ENCODE measurements around the gene LHX4.
"Not testable (repeated sequence)": the region's sequence is repeated elsewhere in the genome, so short reads cannot be mapped to it uniquely, and the experiment has no call there.

The LHX4 gene

DNA sequence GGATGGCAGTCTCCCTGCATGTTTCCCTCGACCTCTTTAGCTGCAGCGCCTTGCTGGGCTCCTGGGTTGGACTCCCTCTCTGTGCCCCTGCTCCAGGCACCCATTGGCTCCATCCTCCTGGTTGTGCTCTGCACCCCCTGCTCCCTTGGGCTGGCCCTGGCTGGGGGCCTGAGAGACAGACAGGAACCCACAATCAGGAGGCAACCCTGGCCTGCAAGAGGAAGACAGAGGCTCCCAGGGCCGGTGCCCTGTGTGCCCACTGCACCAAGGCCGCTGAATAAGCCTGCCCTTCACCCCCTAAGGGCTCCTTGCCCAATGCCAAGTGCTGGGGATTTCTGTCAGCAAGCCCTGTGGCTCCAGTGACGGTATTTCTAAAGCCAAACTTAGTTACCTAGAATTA lies 31.5 kb upstream of the LHX4 start:
- DNase-seq (ENCODE audit: low read depth, low spot score), result no peak
- H3K4me3 ChIP-seq (ENCODE audit: low read depth, low read length), result no peak overlapping the region
- POLR2A ChIA-PET, result no interaction called here
- TF ChIP-seq, protein P1, sequence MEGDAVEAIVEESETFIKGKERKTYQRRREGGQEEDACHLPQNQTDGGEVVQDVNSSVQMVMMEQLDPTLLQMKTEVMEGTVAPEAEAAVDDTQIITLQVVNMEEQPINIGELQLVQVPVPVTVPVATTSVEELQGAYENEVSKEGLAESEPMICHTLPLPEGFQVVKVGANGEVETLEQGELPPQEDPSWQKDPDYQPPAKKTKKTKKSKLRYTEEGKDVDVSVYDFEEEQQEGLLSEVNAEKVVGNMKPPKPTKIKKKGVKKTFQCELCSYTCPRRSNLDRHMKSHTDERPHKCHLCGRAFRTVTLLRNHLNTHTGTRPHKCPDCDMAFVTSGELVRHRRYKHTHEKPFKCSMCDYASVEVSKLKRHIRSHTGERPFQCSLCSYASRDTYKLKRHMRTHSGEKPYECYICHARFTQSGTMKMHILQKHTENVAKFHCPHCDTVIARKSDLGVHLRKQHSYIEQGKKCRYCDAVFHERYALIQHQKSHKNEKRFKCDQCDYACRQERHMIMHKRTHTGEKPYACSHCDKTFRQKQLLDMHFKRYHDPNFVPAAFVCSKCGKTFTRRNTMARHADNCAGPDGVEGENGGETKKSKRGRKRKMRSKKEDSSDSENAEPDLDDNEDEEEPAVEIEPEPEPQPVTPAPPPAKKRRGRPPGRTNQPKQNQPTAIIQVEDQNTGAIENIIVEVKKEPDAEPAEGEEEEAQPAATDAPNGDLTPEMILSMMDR (IDR thresholded peaks at IDR 0.05; ENCODE audit: insufficient read depth, low read length, missing control alignments), result no peak
- CTCF ChIA-PET, result interaction anchor here (1.7 to 4.4 kb wide), 3 partner anchors 11 to 284 kb away, joined by 4 to 26 read pairs (median 25); no protein-coding TSS in a partner anchor

DNA sequence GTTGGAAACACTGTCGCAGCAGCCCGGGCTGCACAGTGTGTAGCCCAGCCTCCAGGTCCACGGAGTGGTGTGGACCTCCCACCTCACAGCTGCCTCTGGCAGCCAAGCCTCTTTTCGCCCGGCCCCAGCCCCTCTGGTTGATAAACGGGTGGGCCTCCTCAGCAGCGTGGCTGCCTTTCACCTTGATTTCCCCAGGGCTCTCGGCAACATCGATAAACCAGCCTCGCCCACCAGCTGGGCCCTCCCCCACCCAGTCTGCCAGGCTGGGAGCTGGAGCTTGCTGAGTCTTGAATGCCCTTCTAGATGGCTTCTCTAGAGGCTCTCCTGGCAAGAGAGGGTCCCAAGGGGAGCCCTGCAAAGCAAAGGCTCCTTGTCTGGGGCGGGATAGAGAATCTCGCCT lies 31.0 kb upstream of the LHX4 start:
- no peak for DNase-seq (ENCODE audit: low read depth, low spot score)
- ChIA-PET CTCF (interaction anchor here (3.5 to 4.4 kb wide), 2 partner anchors 11 to 18 kb away, joined by 25 to 26 read pairs; no protein-coding TSS in a partner anchor), POLR2A (no interaction called here)
- H3K4me3 ChIP-seq (ENCODE audit: low read depth, low read length), result no peak overlapping the region
- TF ChIP-seq, protein P1 (IDR thresholded peaks at IDR 0.05; ENCODE audit: insufficient read depth, low read length, missing control alignments), result no peak

DNA sequence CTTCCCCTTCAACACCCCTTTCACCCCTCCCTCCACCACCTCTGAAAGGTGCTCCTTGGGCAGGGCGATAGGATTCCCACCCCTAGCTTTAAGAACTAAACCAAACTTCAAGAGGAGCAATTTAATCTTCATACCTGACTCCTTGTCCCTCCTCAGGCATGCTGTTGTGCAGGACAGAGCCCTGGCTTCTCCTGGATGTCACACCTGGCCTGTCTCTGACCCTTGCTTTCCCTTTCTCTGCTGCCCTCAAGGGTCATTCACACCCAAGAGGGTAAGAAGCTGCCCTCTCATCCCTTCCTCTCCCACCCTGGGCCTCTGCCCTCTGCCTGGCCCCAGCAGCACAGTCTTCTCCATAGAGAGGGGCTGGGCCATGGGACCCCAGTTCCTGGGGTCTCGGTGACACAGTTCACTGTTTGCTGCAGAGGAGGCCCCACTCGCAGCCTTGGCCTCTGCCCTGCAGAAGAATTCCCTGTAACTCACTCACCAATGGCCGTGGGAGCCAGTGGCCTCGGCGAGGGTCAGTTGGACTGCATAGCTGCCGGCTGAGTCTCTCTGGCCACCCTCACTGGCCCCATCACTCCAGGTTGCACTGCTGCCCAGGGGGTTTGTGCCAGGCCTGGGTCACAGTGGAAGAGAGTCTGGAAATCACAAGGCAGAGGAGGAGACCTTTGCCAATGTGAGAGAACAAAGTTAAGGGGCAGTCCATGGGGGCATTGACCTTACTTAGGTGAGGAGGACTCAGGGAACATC lies 28.4 kb upstream of the LHX4 start:
- CTCF ChIA-PET, result interaction anchor here (0.8 to 4.5 kb wide), 9 partner anchors 15 to 281 kb away, joined by 3 to 25 read pairs (median 4); no protein-coding TSS in a partner anchor
- POLR2A ChIA-PET, result no interaction called here
- no peak overlapping the region for H3K4me3 ChIP-seq (ENCODE audit: low read depth, low read length)
- DNase-seq (ENCODE audit: low read depth, low spot score), result no peak
- TF ChIP-seq, protein P1 (IDR thresholded peaks at IDR 0.05; ENCODE audit: insufficient read depth, low read length, missing control alignments), result no peak

DNA sequence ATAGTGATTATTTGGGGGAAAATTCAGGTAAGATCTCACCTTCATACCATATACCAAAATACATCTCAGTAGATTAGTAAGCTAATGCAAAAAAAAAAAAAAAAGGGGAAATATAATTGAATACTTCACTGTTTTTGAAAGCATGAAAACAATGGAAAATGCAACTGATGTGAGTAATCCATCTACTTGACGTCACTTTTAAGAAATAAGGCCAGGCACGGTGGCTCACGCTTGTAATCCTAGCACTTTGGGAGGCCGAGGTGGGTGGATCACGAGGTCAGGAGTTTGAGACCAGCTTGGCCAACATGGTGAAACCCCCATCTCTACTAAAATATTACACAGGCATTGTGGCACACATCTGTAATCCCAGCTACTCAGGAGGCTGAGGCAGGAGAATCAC lies 27.5 kb upstream of the LHX4 start:
- CTCF ChIA-PET, result interaction anchor here (1.3 to 4.5 kb wide), 5 partner anchors 13 to 275 kb away, joined by 3 to 25 read pairs (median 5); no protein-coding TSS in a partner anchor

DNA sequence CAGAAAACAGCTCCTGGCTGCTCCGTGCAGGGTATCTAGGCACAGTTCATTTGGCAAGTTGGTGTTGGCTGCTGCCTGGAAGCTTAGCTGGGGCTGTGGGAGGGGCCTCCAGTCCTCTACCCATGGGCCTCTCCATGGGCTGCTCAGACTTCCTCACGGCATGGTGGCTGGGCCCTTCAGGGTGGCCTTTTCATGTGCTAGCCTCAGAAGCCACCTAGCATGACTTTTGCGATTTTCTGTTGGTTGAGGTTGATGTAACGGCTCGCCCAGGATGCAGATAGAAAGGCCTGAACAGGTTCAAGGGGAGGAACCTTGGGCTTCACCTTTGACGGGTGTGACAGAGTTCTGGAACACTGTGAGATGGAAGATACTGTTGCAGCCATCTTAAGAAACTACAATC lies 25.8 kb upstream of the LHX4 start:
- DNase-seq (ENCODE audit: low read depth, low spot score), result no peak
- ChIA-PET CTCF (interaction anchor here (1.0 to 4.5 kb wide), 2 partner anchors 18 to 272 kb away, joined by 3 to 25 read pairs; no protein-coding TSS in a partner anchor), POLR2A (no interaction called here)
- H3K4me3 ChIP-seq (ENCODE audit: low read depth, low read length), result no peak overlapping the region
- TF ChIP-seq, protein P1 (IDR thresholded peaks at IDR 0.05; ENCODE audit: insufficient read depth, low read length, missing control alignments), result no peak

More for the DNA sequence above, 27.5 kb upstream of the LHX4 start:
- POLR2A ChIA-PET, result interaction anchor here (0.5 kb wide), 1 partner anchor 651 kb away, joined by 4 read pairs; no protein-coding TSS in a partner anchor
- not testable (repeated sequence) for H3K4me3 ChIP-seq (ENCODE audit: low read depth, low read length); DNase-seq (ENCODE audit: low read depth, low spot score)

DNA sequence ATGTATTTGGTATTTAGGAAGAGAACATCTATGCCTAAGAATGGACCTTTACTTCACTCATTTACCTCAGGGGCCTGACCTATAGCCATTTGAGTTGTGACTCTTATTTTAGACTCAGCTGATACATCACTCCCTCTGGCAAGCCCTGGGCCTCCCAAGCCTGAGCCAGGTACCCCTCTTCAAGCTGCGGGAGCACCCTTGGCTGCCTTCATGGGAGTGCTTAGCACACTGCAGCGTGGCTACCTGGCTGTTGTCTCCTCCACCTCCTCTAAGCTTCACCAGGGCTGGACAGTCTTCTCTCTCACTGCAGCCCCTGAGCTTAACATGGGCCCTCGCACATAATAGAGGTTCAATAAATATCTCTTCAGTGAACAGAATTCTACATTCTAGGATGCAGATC lies 23.5 kb upstream of the LHX4 start:
- ChIA-PET CTCF (interaction anchor here (0.6 to 1.2 kb wide), 5 partner anchors 18 to 271 kb away, joined by 3 to 4 read pairs (median 3); no protein-coding TSS in a partner anchor), POLR2A (no interaction called here)
- no peak for DNase-seq (ENCODE audit: low read depth, low spot score)
- H3K4me3 ChIP-seq (ENCODE audit: low read depth, low read length), result no peak overlapping the region
- TF ChIP-seq, protein P1 (IDR thresholded peaks at IDR 0.05; ENCODE audit: insufficient read depth, low read length, missing control alignments), result no peak
